GM19395 (cell line): ENCODE measurements around the gene PLEKHM2.

Experiments used
- ATAC-seq: cut with Tn5 transposase; IDR thresholded peaks from one replicate; pipeline ENCODE4 v1.9.1; 2021; ENCODE audit warnings: mild to moderate bottlenecking, moderate library complexity; ENCODE audit not compliant: unreplicated experiment

PLEKHM2 gene

GRCh38 chr1:15723631-15724246 is 39.6 kb downstream of the PLEKHM2 start:
- no peak for ATAC-seq

- no peak for ATAC-seq
Observed at GRCh38 chr1:15724949-15725880, 41.1 kb downstream of the PLEKHM2 start.

GRCh38 chr1:15726508-15726907 is 42.4 kb downstream of the PLEKHM2 start:
- ATAC-seq = no peak

- no peak for ATAC-seq
Observed at GRCh38 chr1:15727021-15727420, 42.9 kb downstream of the PLEKHM2 start.

GRCh38 chr1:15727424-15727823 is 43.3 kb downstream of the PLEKHM2 start:
- ATAC-seq = no peak

- no peak for ATAC-seq
Observed at GRCh38 chr1:15727866-15728534, 43.9 kb downstream of the PLEKHM2 start.

- no peak for ATAC-seq
Observed at GRCh38 chr1:15728937-15729657, 45.0 kb downstream of the PLEKHM2 start.

GRCh38 chr1:15730423-15730822 is 46.3 kb downstream of the PLEKHM2 start:
- ATAC-seq = no peak

GRCh38 chr1:15730936-15731335 is 46.8 kb downstream of the PLEKHM2 start:
- no peak for ATAC-seq

- ATAC-seq = no peak
Observed at GRCh38 chr1:15731735-15732685, 47.9 kb downstream of the PLEKHM2 start.

- no peak for ATAC-seq
Observed at GRCh38 chr1:15732686-15733081, 48.6 kb downstream of the PLEKHM2 start.

- ATAC-seq = no peak
Observed at GRCh38 chr1:15733218-15733725, 49.2 kb downstream of the PLEKHM2 start.

GRCh38 chr1:15733726-15734226 is 49.7 kb downstream of the PLEKHM2 start:
- no peak for ATAC-seq

- no peak for ATAC-seq
Observed at GRCh38 chr1:15734296-15734695, 50.2 kb downstream of the PLEKHM2 start.

GRCh38 chr1:15734901-15735300 is 50.8 kb downstream of the PLEKHM2 start:
- no peak for ATAC-seq

GRCh38 chr1:15735304-15736037 is 51.4 kb downstream of the PLEKHM2 start:
- ATAC-seq = no peak

GRCh38 chr1:15736038-15736891 is 52.1 kb downstream of the PLEKHM2 start, which contains the start of gene SLC25A34:
Gene SLC25A34 (plus strand): TSS chr1:15736258. CDS start chr1:15736486, 228 bp downstream.
- ATAC-seq = no peak

GRCh38 chr1:15736892-15737261 is 52.8 kb downstream of the PLEKHM2 start:
- no peak for ATAC-seq
